ENCODE measurements around the gene STX1B.
A peak's percentile ranks its signal among the peaks of the same experiment; 100 is the strongest.
"Not testable (repeated sequence)": the region's sequence is repeated elsewhere in the genome, so short reads cannot be mapped to it uniquely, and the experiment has no call there.

The STX1B gene

DNA sequence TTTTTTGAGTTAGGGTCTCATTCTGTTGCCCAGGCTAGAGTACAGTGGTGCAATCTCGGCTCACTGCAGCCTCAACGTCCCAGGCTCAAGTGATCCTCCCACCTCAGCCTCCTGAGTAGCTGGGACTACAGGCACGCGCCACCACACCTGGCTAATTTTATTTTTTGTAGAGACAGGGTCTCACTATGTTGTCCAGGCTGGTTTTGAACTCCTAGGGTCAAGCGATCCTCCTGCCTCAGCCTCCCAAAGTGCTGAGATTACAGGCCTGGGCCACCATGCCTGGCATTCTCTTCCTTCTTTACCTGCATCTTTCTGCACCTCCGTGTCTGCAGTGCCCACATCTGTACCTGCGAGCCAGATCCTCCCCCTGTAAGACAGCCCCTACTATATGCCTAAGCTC is 1.4 kb upstream of the STX1B start:
- DNase-seq: not testable (repeated sequence)

- DNase-seq: no peak
Observed at GRCh38 chr16:31009894-31010584, 399 bp downstream of the STX1B start.

DNA sequence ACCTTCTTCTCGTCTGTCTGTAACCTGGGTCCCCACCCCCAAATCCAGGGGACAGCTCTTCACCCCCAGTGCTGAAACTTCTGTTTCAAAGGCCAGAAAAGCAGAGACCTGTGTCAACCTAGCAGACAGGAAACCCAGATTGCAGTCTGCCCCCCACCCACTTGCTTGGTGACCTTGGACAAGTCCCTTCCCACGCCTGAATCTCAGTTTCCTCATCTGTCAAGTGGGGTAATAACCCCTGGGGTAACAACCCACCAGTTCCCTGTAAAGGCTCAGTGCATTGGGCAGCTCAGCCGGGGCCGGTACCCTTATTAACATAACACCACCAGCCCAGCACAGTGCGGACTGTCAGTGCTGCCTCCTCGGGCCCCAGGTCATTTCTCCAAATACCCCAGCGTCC is 1.3 kb downstream of the STX1B start:
- DNase-seq: no peak

DNA sequence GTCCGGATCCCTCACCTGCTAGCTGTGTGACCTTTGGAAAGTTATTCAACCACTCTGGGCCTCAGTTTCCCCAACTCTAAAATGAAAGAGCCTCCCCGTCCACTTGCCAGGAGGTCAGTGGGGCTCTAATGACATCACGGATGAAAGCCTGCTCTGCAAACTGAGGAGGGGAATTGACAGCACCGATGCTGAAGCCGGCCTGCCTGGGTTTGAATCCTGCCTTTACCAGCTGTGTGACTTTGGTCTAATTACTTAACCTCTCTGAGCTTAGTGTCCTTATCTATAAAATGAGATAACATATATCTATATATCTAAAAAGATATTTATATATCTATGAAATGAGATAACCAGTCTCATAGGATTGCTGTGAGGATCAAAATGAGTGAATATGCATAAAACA is 1.9 kb downstream of the STX1B start:
- no peak for DNase-seq

DNA sequence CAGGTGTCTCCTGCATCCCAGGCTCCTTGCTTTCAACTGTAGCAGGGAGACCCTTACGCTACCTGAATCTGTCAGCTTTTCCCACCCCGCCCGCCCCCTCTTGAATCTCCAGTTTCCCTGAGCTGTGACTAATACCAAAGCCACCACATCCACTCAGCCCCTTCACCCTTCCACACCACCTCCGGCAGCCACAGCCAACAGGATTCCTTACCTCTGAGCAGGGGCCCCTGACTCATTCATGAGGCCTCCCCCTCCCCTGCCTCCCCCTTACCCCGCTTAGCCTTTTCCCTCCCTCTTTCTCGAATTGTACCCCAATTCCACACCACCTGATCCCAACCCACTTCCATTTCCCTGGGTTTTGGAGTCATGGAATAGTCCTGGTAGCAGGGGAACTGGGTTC is 2.3 kb downstream of the STX1B start:
- no peak for DNase-seq

- no peak for DNase-seq
Observed at GRCh38 chr16:31007684-31008083, 2.8 kb downstream of the STX1B start.

DNA sequence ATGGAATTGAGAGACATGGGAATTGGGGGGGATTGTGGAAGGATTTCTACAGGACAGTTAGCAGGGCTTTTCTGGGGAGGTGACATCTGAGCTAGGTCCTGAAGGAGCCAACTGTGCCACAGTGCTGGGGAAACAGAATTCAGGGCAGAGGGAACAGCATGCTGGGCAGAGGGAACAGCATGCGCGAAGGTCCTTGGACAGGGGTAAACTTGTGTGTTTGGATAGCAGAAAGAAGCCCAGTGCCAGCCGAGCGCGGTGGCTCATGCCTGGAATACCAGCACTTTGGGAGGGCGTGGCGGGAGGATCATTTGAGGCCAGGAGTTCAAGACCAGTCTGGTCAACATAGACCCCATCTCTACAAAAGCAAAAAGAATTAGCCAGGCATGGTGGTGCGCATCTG is 3.8 kb downstream of the STX1B start:
- DNase-seq: no peak

DNA sequence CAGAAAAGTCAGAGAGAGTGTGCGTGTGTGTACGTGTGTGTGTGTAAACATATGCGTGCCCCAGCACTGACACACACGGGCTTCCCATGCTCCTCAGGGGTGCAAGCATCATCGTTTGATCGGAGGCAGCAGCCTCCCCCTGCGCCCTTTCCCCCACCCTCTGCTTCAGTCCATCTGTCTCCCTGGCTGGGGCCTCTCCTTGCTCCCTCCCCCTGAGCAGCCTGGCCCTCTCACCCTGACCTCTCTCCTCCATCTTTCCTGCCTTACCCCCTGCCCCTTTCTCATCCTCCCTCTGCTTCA is 4.4 kb downstream of the STX1B start:
- no peak for DNase-seq

- no peak for DNase-seq
Observed at GRCh38 chr16:31005350-31006085, 4.9 kb downstream of the STX1B start.

DNA sequence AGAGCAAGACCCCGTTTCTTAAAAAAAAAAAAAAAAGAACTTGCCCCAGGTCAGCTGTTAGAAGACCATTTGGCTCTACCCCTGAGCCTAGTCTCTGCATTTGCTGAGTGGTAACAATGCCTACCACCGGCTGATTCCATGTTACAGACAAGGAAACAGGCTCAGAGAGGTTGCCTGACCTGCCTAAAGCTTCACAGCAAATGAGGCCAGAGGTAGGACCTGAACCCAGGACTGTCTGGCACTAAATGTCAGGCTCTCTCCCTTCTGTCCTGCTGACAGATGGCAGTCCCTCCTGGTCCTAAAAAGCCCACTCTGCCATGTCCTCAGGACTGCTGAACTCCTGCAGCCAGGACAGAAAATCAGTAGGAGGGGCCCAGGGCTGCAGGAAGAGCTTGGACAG is 5.8 kb downstream of the STX1B start:
- no peak for DNase-seq

- no peak for DNase-seq
Observed at GRCh38 chr16:31003744-31004143, 6.7 kb downstream of the STX1B start.

DNA sequence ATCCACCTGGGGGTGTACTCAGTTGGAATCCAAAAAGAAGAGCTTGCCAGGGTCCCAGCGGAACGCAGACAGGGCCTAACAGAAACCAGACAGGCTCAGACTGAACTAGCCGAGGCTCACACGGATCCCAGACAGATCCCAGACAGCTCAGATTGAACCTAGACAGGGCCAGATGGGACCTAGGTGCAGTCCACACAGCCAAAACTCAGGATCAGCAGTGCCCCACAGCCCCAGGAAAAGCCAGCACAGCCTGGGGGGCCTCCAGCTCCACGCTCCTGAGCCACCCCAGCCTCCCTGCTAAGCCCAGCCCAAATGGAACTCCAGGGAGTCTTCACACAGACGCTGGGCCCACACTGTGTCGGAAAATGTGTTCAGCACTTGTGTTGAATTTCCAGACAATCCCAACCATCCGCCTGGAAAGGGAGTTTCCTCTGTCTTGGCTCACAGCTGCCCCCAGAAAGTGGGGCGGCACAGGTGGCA is 7.5 kb downstream of the STX1B start:
- no peak for DNase-seq

- DNase-seq: no peak
Observed at GRCh38 chr16:31002250-31002700, 8.2 kb downstream of the STX1B start.

DNA sequence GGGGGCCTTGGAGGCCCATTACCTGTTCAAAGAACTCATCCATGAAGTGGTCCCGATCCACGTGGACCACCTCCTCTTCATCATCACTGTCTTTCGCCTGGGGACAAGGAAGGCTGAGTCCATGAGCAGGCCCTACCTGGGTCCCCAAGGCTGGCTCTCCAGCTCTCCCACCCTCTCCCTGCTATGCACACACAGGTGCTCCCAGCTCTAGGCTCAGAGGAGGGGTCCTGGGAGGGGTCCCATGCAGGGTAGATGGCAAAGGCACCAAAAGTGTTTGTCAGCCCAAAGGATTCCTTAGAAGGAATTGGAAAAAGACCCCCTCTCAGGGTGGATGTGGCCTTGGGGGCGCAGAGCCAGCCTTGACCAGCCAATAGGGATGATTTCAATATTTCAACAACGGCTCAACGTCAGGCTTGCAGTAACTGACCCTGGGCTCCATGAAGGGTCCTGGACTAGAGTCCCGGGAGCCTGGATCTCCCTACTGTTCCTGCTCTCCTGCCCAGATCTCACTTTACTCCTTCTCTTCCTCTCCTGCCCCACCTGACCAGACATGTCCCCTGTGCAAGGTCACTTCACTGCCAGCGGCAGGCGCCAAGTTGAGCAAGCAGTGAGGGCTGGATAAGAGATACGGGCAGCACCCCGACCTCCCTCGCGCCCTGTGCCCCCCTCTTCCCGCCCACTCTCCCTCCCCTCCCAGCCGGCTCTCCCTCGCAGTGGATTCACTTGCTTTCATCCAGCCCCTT is 8.8 kb downstream of the STX1B start:
- DNase-seq: no peak

GRCh38 chr16:31000671-31001382 is 9.6 kb downstream of the STX1B start:
- no peak for DNase-seq

DNA sequence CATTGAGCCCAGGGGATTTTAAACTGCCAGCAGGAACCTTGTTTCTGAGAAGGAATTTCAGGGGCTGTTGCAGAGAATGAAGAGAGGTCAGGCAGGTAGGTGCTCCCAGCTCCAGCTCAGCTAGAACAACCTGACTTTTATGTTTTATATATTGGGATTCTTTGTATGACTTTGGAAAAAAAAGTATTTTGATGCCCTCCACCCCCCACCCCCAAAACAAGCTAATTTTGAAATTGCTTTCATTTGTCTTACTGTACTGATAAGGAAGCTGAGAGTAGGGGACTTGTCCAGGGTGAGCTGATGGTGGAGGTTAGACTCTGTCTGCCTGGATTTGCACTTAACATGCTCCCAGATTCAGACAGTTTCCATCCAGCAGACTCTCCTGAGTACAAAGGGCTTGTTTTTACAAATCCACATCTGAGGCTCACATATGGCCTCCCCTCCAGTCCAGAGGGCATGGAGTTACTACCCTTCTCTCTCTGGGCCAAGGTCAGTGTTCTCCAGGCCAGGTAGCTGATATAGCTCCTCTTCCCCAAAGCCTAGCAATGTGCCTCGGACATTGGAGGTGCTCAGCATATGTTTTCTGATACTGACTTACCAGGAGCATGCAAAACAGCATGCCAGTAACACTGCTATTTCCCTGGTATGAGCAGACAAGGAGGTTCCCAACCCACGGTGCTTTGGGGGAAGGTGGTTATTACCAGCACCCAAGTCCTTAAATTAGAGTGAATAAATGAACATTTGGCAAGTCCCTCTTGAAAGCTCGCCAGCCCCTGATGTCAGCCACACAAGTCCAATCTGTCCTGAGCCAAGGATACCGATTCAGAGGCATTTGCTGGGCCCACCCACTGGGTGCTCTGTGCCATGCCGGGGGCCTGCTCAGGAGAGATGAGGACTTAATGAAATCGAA is 11.3 kb downstream of the STX1B start:
- no peak for DNase-seq

GRCh38 chr16:30997725-30998711 is 12.4 kb downstream of the STX1B start:
- no peak for DNase-seq

DNA sequence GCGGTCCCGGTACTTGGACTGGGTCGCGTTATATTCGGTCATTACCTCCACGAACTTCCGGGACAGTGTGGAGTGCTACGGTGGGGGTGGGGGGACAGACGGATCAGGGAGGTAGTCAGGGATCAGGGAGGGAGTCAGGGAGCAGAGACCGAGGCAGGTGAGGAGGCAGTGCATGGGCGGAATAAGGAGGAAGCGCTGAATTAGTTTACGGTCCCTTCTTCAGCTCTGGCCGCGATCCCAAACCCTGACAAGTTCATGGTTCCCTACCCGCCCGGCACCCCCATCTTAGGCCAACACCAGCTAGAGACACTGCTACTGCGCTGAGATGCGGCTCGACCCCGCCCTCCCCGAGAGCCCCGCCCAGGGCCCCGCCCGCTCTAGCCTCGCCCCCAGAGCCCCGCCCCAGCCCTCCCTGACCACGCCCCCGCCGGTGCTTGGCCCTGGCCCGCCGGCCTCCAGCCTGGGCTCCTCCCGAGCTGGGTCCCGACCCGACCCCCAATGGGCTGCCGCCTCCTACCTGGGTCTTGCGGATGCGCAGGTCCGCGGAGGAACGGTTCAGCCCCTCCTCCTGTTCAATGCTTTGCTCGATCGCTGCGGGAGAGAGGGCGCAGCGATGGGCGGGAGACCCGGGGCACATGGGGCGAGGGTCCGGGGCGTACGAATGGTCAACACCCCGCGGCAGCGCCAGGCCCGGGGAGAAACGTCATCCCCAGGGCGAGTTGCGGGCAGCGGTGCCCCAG is 13.3 kb downstream of the STX1B start:
- peak; percentile 82 for DNase-seq

DNA sequence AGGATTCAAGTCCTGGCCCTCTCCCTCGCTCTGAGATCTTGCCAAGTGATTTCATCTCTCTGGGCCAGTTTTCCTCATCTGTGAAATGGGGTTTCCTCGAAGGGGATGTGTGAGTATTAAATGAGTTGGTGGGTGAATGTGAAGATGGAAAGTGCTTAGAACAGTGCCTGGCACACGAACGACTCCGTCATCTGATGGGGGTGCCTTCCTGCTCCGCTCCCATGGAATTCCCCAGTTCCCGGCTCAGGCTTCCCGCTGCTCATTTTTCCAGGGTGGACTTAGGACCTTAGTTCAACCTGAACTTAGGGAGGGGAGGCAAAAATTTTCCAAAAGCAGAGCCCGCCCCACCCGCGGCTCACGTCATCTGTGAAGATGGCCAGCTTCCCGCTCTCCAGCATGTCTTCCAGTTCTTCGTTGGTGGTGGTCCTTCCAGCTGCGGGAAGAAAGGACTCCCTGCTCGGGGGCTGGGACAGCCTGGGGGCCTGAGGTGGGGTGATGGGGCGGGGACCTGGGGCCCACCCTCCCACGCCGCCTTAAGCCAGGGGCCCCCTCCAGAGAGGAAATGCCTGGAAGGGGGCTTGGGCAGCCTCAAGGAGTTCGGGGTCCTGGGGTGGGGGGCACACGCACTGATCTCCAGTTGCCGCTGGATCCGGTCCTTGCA is 14.0 kb downstream of the STX1B start:
- DNase-seq: no peak

DNA sequence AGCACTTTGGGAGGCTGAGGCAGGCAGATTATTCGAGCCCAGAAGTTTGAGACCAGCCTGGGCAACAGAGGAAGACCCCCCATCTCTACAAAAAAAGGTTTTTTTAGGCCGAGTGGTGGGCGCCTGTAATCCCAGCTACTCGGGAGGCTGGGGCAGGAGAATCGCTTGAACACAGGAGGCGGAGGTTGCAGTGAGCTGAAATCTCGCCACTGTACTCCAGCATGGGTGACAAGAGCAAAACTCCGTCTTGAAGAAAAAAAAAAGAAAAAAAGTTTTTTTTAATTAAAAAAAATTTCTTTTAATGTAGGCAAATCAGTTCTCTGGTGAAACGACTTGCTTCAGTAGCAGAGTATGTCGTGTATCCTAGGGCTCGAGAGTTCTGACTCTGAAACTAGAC is 14.5 kb downstream of the STX1B start:
- DNase-seq: no peak
